ENCODE results near the gene CAPN13.
"Not testable (repeated sequence)": the region's sequence is repeated elsewhere in the genome, so short reads cannot be mapped to it uniquely, and the experiment has no call there.

The CAPN13 gene

GRCh38 chr2:30705711-30706533 lies 101.3 kb downstream of the CAPN13 start:
- no peak for DNase-seq (ENCODE audit: low read depth in 3 of 3)

GRCh38 chr2:30705056-30705455 lies 102.2 kb downstream of the CAPN13 start:
- no peak for DNase-seq (ENCODE audit: low read depth in 3 of 3)

GRCh38 chr2:30704309-30705020 lies 102.8 kb downstream of the CAPN13 start:
- no peak for DNase-seq (ENCODE audit: low read depth in 3 of 3)

DNA sequence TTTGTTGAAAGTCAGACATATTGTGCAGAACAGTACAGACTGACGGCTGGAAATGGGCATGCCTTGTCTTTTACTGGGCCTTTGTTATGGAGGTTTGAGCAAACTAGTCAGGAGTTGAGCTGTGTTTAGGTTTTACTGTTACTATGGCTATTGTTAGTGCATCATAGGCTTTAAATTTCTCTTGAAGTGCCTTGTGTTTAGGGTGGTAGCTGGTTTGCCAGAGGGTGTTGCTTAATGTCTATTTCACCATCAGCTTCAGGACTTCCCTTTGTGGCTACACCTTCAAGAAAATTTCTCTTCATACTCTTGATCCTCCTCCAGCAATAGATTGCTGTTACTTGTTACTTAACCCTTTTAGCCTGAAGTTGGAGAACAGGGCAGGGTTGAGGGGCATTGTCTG lies 104.6 kb downstream of the CAPN13 start:
- DNase-seq (ENCODE audit: low read depth in 3 of 3) = no peak

GRCh38 chr2:30701782-30702181 lies 105.5 kb downstream of the CAPN13 start:
- DNase-seq (ENCODE audit: low read depth in 3 of 3) = no peak

DNA sequence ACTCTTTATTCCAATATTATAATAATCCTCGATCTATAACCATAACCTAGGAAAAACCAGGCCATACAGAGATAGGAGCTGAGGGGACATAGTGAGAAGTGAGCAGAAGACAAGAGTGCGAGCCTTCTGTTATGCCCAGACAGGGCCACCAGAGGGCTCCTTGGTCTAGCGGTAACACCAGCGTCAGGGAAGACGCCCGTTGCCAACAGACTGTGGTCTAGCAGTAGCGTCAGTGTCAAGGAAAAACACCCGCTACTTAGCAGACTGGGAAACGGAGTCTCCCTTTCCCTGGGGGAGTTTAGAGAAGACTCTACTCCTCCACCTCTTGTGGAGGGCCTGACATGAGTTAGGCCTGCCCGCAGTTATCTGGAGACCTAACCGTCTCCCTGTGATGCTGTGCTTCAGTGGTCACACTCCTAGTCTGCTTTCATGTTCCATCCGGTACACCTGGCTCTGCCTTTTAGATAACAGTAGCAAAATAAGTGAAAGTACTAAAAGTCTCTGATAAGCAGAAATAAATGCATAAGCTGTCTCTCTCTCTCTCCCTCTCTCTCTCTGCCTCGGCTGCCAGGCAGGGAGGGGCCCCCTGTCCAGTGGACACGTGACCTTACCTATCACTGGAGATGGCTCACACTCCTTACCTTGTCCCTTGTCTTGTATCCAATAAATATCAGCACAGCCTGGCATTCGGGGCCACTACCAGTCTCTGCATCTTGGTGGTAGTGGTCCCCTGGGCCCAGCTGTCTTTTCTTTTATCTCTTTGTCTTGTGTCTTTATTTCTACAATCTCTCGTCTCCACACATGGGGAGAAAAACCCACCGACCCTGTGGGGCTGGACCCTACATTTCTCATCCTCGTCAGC lies 109.8 kb downstream of the CAPN13 start:
- not testable (repeated sequence) for DNase-seq (ENCODE audit: low read depth in 3 of 3)

- DNase-seq (ENCODE audit: low read depth in 3 of 3) = no peak
These were observed 111.5 kb downstream of the CAPN13 start for GRCh38 chr2:30695749-30696148.

GRCh38 chr2:30694286-30695055 lies 112.8 kb downstream of the CAPN13 start:
- no peak for DNase-seq (ENCODE audit: low read depth in 3 of 3)

DNA sequence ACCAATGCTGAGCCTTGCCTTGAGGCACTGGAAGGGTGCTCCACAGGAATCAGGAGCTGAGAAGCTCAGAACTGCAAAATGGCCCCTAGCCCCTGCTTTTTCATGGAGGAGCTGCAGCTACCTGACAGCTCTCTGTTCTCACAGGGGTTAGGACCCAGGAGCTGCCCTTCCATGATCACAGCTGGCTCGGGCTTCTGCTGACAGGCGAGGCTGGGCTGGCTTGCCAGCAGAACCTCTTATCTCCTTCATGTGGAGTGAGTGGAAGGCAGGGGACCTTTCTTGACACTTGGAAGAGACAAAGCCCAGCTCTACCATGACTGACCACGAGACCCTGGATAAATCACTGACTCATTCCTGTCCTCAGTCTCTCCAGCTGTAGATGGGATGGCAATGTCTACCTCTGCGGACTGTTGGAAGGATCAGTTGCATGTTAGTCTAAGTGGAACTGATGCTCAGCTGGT lies 113.4 kb downstream of the CAPN13 start:
- no peak for DNase-seq (ENCODE audit: low read depth in 3 of 3)

GRCh38 chr2:30692829-30693275 lies 114.4 kb downstream of the CAPN13 start:
- no peak for DNase-seq (ENCODE audit: low read depth in 3 of 3)

DNA sequence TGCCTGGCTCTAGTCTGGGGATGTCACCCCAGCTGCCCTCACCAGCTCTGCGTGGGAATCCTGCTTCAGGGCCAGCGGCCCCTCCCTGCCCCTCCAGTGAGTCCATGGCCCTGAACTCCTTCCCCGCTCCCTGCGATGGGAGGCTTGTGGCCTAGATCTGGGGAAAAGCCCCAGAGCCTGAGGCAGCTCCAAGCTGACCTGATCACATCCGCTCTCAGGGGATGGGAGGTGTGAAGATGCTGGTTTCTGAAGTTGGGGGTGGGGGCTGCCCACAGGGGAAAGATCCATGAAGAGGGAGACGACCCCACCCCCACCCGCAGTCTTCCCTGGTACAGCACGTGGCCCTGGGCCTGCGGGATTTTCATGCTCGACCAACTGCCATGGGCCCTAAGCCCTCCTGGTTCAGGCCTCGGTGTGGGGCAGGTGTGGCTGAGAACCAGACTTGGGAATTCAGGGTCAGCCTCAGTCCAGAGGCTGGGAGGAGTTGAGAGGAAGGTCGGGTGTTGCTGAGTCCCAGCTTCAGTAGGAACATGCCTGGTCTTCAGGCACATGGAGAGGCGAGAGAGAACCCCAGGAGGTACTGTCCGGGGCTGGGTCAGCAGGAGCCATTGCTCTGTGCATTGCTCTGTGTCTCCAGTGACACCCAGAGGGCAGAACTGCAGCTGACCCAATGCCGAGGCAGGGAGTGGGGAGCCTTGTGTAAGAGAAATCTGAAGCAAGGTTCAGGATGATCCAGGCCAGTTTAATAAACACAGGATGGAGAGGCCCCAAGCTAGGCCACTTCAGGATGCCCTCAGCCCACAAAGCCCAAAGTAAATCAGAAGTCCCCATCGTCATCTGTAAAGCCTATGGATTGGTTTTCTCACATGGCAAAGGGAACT lies 115.1 kb downstream of the CAPN13 start:
- no peak for DNase-seq (ENCODE audit: low read depth in 3 of 3)

DNA sequence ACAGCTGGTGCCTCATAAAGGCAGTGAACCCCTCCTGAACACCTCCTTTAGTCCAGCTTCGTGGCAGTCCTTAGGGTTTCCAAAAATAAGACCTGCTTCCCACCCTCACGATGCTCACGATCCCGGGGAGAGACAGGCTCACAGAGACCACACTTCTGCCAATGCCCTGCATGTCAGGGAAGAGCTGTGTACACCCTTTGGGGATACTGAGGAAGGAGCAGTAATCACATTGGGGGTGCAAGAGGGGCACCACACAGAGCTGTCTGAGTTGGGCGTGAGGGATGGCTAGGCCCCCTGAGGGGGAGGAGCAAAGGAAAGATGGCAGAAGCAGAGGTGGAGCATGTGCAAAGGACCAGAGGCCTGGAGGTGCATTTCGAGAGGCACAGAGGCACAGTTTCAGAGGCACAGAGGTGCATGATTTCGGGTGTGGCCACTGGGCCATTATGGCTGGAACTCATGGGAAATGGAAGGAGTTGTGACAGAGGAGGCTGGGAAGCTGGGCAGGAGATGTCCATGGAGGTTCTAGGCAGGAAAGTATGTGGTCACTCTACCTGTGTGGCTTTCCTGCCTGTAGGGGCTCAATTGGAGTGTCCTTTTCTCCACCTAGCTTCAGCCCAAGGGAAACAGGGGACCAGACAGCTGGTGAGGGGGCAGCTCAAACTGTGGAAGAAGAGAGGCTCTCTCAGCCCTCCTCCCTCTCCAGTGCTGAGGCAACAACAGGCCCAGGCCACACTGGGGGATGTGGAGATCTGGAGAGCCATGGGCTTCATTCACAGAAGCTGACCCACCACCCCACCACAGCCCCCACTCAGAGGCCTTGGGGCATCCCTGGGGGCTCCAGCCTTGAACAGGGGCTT lies 115.9 kb downstream of the CAPN13 start:
- no peak for DNase-seq (ENCODE audit: low read depth in 3 of 3)

- no peak for DNase-seq (ENCODE audit: low read depth in 3 of 3)
These were observed 117.1 kb downstream of the CAPN13 start for GRCh38 chr2:30690126-30690561.

DNA sequence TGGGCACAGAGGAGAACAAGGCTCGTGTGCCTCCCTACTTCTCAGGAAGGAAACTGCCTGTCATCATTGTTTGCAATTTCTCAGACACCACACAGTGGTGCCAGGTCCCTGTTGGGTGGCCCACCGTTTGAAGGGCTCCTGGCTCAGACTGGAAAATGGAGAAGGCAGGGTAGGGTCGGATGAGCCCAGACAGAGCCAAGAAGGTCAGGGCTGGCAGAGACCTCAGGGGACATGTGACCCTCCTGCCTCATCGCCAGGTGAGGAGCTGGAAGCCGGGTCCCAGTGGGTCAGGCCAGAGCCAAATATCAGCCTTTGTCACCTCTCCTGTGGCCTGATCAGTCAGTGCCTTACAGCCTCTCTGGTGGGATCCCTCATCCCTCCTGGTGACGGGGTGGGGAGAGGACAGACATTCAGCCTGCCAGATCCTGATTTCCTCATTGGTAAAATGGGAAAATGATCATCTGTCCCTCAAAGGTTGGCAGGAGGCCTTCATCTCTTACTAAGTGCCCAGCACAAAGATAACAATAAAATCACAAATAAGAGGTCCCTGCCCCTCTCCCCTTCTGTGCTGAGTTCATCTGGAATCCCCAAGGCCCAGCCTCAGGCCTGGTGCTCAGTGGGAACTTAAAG lies 117.6 kb downstream of the CAPN13 start:
- DNase-seq (ENCODE audit: low read depth in 3 of 3) = no peak

- DNase-seq (ENCODE audit: low read depth in 3 of 3) = no peak
These were observed 118.3 kb downstream of the CAPN13 start for GRCh38 chr2:30688956-30689401.

DNA sequence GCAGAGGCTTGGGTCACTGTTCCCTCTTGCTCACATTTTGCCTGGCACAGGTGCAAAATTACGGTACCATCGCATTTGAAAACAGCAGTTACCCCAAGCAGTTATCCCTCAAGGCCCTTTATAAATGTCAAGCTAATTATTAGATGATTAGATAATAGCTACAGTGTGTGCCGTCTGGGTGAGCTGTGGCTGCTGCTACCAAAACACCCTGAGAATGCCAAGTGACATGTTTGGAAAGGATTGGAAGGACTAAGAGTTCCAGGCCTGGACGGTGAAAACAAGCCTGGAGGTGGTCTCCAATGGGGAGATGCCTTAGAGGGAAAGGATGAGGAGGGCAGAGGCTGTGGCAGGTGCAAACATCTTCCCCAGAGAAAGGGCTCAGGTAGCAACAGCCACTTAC lies 120.6 kb downstream of the CAPN13 start:
- DNase-seq (ENCODE audit: low read depth in 3 of 3) = no peak

GRCh38 chr2:30686000-30686399 lies 121.2 kb downstream of the CAPN13 start:
- DNase-seq (ENCODE audit: low read depth in 3 of 3) = no peak

DNA sequence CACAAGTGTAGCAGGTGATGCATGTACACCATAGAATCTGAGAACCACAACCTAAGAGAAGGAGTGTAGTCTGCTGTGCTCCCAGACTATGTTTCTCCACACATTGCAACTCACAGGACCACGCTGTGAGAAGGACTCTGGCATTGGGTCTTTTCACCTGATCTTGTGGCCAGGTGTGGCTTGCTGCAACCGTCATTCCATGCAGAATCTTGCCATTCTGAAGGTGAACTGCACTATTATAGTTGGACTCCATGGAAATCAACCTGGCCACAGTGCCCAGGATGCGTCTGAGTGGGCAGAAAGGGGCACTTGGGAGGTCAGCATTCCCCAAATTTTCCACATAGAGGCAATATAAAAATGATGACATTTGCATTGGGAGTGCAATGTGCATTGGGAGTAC lies 122.2 kb downstream of the CAPN13 start:
- DNase-seq (ENCODE audit: low read depth in 3 of 3) = no peak

- DNase-seq (ENCODE audit: low read depth in 3 of 3) = no peak
These were observed 122.7 kb downstream of the CAPN13 start for GRCh38 chr2:30684516-30684915.
